ENCODE data around the gene CLEC2L.

Gene CLEC2L

GRCh38 chr7:139511315-139511714, 12.2 kb upstream of the CLEC2L start:
- TF ChIP-seq POLR2AphosphoS5 (IDR thresholded peaks at IDR 0.05; ENCODE audit: low read depth, low read length): no peak
- TF ChIP-seq POLR2A (IDR thresholded peaks at IDR 0.05; ENCODE audit: low read depth, low read length): no peak
- TF ChIP-seq POU2F2 (IDR thresholded peaks at IDR 0.05; ENCODE audit: low read depth, low read length): no peak
- no peak for DNase-seq (ENCODE audit: insufficient read length, low spot score)
- no peak for FAIRE-seq

GRCh38 chr7:139515266-139515665, 8.2 kb upstream of the CLEC2L start:
- FAIRE-seq (no peak), DNase-seq (ENCODE audit: insufficient read length, low spot score) (no peak)
- TF ChIP-seq POLR2A (IDR thresholded peaks at IDR 0.05; ENCODE audit: low read depth, low read length): no peak
- TF ChIP-seq PAX5 (IDR thresholded peaks at IDR 0.05; ENCODE audit: insufficient read depth, low read length, severe bottlenecking): no peak
- TF ChIP-seq POU2F2 (IDR thresholded peaks at IDR 0.05; ENCODE audit: low read depth, low read length): no peak
- no peak for TF ChIP-seq SPI1 (IDR thresholded peaks at IDR 0.05; ENCODE audit: low read depth, low read length)
- TF ChIP-seq POLR2AphosphoS5 (IDR thresholded peaks at IDR 0.05; ENCODE audit: low read depth, low read length): no peak
- no peak for TF ChIP-seq TAF1 (IDR thresholded peaks at IDR 0.05; ENCODE audit: low read depth, low read length)

DNA sequence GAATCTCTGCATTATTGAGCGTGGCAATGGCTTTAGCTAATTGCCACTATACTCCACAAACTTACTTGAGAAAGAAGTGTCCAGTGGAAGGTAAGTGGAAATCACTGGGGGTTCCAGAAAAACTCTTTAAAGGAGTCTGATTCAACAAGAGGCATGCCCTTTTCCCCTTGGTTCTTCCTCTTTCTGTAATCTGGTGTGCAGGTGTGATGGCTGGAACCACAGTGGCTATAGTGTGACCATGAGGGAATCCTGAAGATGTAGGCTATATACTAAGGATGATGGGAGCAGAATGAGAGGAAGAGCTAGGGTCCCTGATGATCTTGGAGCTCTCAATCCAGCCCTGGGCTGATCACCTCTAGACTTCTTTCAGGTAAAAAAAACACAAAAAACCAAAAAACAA, 2.0 kb upstream of the CLEC2L start:
- DNase-seq (ENCODE audit: insufficient read length, low spot score) (no peak), FAIRE-seq (no peak)
- no peak for TF ChIP-seq TAF1 (IDR thresholded peaks at IDR 0.05; ENCODE audit: low read depth, low read length)
- TF ChIP-seq PAX5 (IDR thresholded peaks at IDR 0.05; ENCODE audit: insufficient read depth, low read length, severe bottlenecking): no peak
- TF ChIP-seq POLR2AphosphoS5 (IDR thresholded peaks at IDR 0.05; ENCODE audit: low read depth, low read length): no peak
- no peak for TF ChIP-seq POLR2A (IDR thresholded peaks at IDR 0.05; ENCODE audit: low read depth, low read length)
- TF ChIP-seq SPI1 (IDR thresholded peaks at IDR 0.05; ENCODE audit: low read depth, low read length): no peak
- no peak for TF ChIP-seq POU2F2 (IDR thresholded peaks at IDR 0.05; ENCODE audit: low read depth, low read length)

DNA sequence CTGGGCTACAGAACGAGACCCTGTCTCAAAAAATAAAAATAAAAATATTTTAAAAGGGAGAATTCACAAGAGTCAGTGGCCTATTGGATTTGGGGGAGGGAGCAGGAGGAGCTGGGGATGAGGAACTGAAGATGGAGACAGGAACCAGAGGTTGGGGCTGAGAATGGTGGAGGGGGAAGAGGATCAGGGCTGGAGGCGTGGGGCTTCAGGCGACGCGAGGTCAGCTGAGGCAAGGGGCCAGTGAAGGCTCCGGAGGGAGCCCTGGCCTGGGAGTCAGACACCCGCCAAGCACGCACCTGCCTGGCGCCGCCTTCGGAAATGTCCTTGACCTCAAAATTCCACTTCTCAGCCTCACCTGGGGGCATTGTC, 671 bp upstream of the CLEC2L start:
- TF ChIP-seq SPI1 (IDR thresholded peaks at IDR 0.05; ENCODE audit: low read depth, low read length) (no peak), PAX5 (IDR thresholded peaks at IDR 0.05; ENCODE audit: insufficient read depth, low read length, severe bottlenecking) (no peak), POLR2AphosphoS5 (IDR thresholded peaks at IDR 0.05; ENCODE audit: low read depth, low read length) (no peak), TAF1 (IDR thresholded peaks at IDR 0.05; ENCODE audit: low read depth, low read length) (no peak), POLR2A (IDR thresholded peaks at IDR 0.05; ENCODE audit: low read depth, low read length) (no peak), POU2F2 (IDR thresholded peaks at IDR 0.05; ENCODE audit: low read depth, low read length) (no peak)
- DNase-seq (ENCODE audit: insufficient read length, low spot score) (no peak), FAIRE-seq (no peak)

DNA sequence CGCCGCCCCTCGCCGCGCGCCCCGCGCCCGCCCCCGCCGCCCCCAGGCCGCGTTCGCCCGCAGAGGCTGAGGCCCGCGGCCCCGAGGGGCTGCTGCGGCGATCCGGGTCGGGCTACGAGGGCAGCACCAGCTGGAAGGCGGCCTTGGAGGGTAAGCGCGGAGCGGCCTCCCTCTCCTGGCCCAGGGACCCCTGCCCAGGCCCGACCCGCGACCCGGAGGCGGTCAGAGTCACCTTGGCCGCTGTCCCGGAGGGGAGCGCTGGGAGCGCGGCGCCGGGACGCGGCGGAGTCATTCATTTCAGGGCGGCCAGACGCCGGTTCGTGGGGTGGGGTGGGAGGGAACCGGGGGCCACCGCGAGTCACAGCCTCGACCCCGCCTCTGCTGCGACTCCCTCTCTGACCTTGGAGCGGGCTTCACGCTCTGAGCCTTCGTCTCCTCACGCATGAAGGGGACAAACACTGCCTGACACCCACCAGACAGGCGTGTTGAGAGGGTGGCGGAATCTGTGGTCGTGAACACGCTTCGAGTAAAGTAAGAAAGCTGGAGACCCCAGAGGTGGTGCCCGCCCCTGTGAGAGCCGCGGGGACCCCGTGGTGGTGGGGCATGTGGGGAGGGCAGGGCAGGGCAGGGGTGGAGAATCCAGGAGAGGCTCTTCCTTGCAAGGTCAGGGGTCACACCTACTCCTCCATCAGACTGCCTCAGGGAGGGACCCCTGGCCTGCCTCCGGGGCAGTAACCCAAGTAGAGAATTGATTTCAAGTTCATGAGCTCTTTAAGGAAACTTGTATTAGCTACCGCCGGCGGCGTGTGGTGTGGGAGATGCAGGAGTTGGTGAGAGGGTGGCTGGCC, 707 bp downstream of the CLEC2L start:
- DNase-seq (ENCODE audit: insufficient read length, low spot score) (no peak), FAIRE-seq (no peak)
- TF ChIP-seq POLR2AphosphoS5 (IDR thresholded peaks at IDR 0.05; ENCODE audit: low read depth, low read length) (no peak), SPI1 (IDR thresholded peaks at IDR 0.05; ENCODE audit: low read depth, low read length) (no peak), POLR2A (IDR thresholded peaks at IDR 0.05; ENCODE audit: low read depth, low read length) (no peak), POU2F2 (IDR thresholded peaks at IDR 0.05; ENCODE audit: low read depth, low read length) (no peak), PAX5 (IDR thresholded peaks at IDR 0.05; ENCODE audit: insufficient read depth, low read length, severe bottlenecking) (no peak), TAF1 (IDR thresholded peaks at IDR 0.05; ENCODE audit: low read depth, low read length) (no peak)

GRCh38 chr7:139525239-139525638, 1.8 kb downstream of the CLEC2L start:
- no peak for DNase-seq (ENCODE audit: insufficient read length, low spot score)
- TF ChIP-seq POLR2A (IDR thresholded peaks at IDR 0.05; ENCODE audit: low read depth, low read length): no peak
- TF ChIP-seq SPI1 (IDR thresholded peaks at IDR 0.05; ENCODE audit: low read depth, low read length): no peak
- no peak for TF ChIP-seq PAX5 (IDR thresholded peaks at IDR 0.05; ENCODE audit: insufficient read depth, low read length, severe bottlenecking)
- TF ChIP-seq TAF1 (IDR thresholded peaks at IDR 0.05; ENCODE audit: low read depth, low read length): no peak
- no peak for TF ChIP-seq POU2F2 (IDR thresholded peaks at IDR 0.05; ENCODE audit: low read depth, low read length)
- TF ChIP-seq POLR2AphosphoS5 (IDR thresholded peaks at IDR 0.05; ENCODE audit: low read depth, low read length): no peak
- no peak for FAIRE-seq

GRCh38 chr7:139525750-139526149, 2.3 kb downstream of the CLEC2L start:
- TF ChIP-seq POU2F2 (IDR thresholded peaks at IDR 0.05; ENCODE audit: low read depth, low read length): no peak
- TF ChIP-seq PAX5 (IDR thresholded peaks at IDR 0.05; ENCODE audit: insufficient read depth, low read length, severe bottlenecking): no peak
- TF ChIP-seq SPI1 (IDR thresholded peaks at IDR 0.05; ENCODE audit: low read depth, low read length): no peak
- TF ChIP-seq POLR2AphosphoS5 (IDR thresholded peaks at IDR 0.05; ENCODE audit: low read depth, low read length): no peak
- no peak for TF ChIP-seq POLR2A (IDR thresholded peaks at IDR 0.05; ENCODE audit: low read depth, low read length)
- no peak for TF ChIP-seq TAF1 (IDR thresholded peaks at IDR 0.05; ENCODE audit: low read depth, low read length)
- DNase-seq (ENCODE audit: insufficient read length, low spot score) (no peak), FAIRE-seq (no peak)

- FAIRE-seq (no peak), DNase-seq (ENCODE audit: insufficient read length, low spot score) (no peak)
- TF ChIP-seq POU2F2 (IDR thresholded peaks at IDR 0.05; ENCODE audit: low read depth, low read length) (no peak), SPI1 (IDR thresholded peaks at IDR 0.05; ENCODE audit: low read depth, low read length) (no peak), POLR2AphosphoS5 (IDR thresholded peaks at IDR 0.05; ENCODE audit: low read depth, low read length) (no peak)
Measured at GRCh38 chr7:139526578-139527544, 3.4 kb downstream of the CLEC2L start.

- FAIRE-seq (no peak), DNase-seq (ENCODE audit: insufficient read length, low spot score) (no peak)
- no peak for TF ChIP-seq POU2F2 (IDR thresholded peaks at IDR 0.05; ENCODE audit: low read depth, low read length)
- no peak for TF ChIP-seq TAF1 (IDR thresholded peaks at IDR 0.05; ENCODE audit: low read depth, low read length)
- TF ChIP-seq SPI1 (IDR thresholded peaks at IDR 0.05; ENCODE audit: low read depth, low read length): no peak
- TF ChIP-seq POLR2AphosphoS5 (IDR thresholded peaks at IDR 0.05; ENCODE audit: low read depth, low read length): no peak
- TF ChIP-seq PAX5 (IDR thresholded peaks at IDR 0.05; ENCODE audit: insufficient read depth, low read length, severe bottlenecking): no peak
- no peak for TF ChIP-seq POLR2A (IDR thresholded peaks at IDR 0.05; ENCODE audit: low read depth, low read length)
Measured at GRCh38 chr7:139531094-139531493, 7.6 kb downstream of the CLEC2L start.
